Measurements from ENCODE around the gene ERLEC1.
"Not testable (repeated sequence)": the region's sequence is repeated elsewhere in the genome, so short reads cannot be mapped to it uniquely, and the experiment has no call there.

The ERLEC1 gene

DNA sequence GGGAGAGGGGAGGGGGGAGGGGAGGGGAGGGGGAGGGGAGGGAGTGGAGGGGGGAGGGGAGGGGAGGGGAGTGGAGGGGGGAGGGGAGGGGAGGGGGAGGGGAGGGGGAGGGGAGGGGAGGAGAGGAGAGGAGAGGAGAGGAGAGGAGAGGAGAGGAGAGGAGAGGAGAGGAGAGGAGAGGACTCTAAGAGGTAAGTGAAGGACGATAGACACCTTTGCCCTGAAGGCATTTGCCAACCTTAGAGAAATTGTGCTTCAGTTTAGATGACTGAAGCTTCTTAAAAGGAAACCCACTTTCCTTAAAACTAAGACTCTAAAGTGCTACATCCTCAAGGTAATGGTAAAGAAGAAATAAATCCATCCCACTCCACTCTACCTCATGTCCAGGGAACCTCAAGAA lies 53.7 kb downstream of the ERLEC1 start:
- DNase-seq, result no peak

DNA sequence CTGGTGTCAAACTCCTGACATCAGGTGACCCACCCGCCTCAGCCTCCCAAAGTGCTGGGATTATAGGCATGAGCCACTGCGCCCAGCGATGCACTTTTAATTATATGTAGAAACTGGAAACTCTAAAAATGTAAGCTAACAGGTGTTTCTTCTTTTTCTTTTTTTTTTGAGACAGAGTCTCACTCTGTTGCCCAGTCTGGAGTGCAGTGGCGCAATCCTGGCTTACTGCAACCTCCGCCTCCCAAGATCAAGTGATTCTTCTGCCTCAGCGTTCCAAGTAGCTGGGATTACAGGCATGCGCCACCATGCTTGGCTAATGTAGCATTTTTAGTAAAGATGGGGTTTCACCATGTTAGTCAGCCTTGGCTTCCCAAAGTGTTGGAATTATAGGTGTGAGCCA lies 54.8 kb downstream of the ERLEC1 start:
- DNase-seq, result not testable (repeated sequence)

DNA sequence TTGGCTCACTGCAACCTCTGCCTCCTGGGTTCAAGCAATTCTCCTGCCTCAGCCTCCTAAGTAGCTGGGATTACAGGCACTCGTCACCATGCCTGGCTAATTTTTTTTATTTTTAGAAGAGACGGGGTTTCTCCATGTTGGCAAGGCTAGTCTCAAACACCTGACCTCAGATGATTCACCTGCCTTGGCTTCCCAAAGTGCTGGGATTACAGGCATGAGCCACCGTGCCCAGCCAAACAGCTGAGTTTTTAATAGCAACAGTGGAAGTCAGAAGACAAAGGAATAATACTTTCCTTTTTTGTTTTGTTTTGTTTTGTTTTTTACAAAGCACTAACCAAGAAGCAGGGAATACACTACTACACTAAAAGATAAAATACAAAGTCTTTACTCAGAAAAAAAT lies 56.0 kb downstream of the ERLEC1 start:
- DNase-seq, result no peak

DNA sequence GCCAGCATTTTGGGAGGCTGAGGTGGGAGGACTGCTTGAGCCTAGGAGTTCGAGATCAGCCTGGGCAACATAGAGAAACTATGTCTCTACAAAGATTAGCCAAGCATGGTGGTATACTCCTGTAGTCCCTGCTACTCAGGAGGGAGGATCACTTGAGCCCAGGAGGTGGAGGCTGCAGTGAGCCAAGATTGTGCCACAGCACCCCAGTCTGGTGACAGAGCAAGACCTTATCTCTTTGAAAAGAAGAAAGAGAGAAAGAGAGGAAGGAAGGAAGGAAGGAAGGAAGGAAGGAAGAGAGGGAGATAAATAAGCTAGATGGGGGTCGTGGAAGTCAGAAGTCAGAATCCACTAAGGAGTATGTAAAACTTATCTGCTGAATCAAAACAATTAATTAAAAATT lies 56.8 kb downstream of the ERLEC1 start:
- peak; percentile 27 for DNase-seq

DNA sequence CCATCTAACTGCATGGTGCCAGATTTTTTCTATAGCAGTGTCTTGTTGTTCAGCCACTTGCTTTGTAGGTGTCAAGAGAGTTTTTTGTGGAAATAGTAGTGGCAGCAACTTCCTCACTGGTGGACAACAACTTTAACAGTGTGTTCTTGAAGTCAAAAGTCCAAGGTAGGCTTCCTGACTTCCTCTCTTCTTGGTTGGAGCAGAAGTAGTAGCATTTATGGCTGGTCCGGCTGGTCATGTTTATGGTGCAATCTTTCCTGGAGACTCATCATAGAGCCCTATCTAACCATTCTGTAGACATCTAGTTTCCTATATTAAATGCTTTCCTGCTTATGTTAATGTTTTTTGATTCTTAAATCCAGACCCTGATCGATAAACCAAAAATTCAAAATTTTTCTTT lies 61.2 kb downstream of the ERLEC1 start:
- no peak for DNase-seq

DNA sequence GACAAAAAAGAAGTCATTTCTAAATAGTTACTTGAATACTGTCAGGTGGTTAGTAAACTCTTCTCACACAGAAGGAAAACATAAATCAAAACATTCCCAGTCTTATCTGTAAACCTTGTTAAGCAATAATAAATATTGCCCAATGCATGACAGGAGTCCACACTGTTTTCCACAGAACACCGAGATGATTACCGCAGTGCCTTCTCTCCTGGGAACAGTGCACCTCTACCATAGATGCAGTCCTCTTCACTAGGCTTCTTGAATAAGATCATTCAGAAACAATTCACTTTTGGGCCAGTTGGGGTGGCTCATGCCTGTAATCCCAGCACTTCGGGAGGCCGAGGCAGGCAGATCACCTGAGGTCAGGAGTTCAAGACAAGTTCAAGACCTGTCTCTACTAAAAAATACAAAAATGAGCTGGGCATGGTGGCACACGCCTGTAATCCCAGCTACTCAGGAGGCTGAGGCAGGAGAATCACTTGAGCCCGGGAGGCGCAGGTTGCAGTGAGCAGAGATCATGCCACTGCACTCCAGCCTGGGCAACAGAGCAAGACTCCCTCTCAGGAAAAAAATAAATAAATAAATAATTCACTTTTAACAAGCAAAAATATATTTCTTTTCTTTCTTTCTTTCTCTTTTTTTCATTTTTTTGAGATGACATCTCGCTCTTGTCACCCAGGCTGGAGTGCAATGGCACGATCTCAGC lies 64.4 kb downstream of the ERLEC1 start:
- not testable (repeated sequence) for DNase-seq

DNA sequence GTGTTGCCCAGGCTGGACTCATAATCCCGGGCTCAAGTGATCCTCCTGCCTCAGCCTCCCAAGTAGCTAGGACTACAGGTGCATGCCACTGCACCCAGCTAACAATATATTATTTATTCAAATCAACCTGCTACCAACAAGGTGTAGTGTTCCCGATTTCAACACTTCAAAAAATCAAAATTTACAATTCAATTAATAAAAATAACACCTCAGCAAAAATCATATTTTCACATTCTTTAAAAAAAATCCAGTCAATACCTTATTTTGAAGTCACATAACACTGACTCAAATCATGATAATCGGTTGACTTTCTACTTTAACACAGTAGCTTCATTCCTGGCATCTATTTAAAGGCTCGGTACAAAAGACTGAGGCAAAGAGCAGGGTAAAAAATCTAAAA lies 65.7 kb downstream of the ERLEC1 start:
- no peak for DNase-seq

DNA sequence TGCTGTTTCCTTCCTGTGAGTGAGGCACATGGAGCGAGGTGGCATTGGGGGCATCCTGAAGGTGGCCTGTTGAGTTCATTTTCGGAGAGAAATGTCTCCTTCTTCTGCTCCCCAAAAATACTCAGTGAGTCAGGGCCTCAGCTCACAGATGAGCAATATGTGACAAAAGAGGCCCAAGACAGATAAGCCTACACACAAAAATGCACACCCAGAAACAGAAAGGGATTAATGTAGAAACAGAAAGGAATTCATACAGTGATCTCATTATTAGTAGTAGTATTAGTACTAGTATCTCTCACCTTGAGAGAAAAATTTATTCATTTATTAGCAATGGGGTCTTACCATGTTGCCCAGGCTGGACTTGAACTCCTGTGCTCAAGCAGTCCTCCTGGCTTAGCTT lies 67.8 kb downstream of the ERLEC1 start:
- DNase-seq, result no peak

DNA sequence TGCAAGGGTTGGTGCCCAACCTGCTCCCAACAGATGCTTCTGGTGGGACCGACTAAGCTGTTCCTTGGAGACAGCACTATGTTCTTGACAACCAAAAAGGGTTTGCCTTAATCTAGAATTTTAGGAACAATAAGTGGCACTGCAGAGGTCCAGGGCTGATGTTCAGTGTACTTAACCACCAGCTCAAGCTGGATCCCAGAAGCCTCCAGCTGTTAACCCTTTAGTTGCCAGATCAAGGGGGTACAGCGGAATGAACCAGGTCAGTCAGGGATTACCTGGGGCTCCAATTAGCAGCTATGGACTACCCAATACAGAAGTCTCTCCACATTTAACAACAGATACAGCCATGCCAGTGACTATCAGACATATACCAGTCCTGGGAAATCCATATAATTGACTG lies 69.4 kb downstream of the ERLEC1 start:
- no peak for DNase-seq

DNA sequence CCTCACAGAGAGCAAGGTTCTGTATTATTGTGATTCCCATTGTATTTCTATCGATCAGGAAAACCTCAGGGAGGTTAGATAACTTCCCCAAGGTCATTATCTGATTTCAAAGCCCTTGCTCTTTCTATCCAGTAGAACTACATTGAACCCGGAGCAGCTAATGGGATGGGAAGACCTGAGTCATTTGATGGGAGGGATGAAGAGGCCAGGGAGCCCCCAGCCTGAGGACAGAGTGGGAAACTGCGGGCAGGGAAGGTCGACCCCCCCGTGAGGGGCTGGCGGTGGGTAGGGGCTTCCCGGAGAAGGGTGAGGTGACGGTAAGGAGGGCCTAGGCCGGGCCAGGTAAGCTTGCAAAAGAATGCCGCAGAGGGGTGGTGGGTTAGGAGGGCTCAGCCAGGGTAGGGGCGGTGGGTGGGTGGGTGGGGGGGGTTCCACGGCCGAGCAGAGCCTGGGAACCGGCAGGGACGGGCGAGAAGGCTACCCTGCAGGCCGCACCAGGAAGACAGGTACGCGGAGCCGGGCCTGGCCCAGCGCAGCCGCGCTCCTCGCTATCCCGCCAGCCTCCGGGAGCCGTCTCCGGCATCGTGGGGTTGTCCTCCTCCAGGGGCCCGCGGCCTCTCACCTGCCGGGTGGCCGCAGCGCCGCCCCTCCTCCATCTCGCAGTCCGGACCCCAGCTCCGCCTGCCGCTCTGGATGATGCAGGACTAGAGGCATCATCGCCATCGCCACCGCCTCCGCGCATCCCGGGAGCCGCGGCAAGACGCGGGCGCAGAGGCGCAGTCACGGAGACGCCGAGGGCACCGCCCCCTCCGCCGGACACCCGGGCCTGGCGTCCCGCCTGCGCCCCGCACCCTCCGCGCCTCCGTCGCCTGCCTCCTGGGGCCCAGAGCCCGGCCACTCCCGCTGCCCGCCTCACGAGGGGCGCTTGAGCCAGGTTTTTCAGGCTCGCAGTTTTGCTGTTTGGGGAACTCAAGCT lies 72.7 kb downstream of the ERLEC1 start, which contains the start of gene GPR75:
GPR75 (minus strand) TSS at position 762 of the 976 bp plus-strand sequence. CDS start 5,211 bp downstream, outside the sequence.
- DNase-seq, result no peak

DNA sequence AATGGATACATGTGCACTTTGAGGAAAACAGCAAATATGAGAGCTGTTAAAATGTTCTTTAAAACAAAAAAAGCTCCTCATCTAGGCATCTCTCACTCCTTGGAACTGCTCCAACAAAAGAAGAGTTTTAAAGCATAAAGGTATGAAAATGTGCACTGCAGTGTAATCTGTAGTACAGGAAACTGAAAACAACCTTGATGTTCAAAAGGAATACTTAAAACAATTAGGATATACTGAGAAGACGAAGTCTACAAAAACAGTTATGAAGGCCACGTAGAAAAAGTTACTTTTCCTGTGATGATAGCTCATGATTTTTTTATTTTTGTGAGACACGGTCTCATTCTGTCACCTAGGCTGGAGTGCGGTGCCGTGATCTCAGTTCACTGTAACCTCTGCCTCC lies 75.0 kb downstream of the ERLEC1 start:
- DNase-seq, result no peak

DNA sequence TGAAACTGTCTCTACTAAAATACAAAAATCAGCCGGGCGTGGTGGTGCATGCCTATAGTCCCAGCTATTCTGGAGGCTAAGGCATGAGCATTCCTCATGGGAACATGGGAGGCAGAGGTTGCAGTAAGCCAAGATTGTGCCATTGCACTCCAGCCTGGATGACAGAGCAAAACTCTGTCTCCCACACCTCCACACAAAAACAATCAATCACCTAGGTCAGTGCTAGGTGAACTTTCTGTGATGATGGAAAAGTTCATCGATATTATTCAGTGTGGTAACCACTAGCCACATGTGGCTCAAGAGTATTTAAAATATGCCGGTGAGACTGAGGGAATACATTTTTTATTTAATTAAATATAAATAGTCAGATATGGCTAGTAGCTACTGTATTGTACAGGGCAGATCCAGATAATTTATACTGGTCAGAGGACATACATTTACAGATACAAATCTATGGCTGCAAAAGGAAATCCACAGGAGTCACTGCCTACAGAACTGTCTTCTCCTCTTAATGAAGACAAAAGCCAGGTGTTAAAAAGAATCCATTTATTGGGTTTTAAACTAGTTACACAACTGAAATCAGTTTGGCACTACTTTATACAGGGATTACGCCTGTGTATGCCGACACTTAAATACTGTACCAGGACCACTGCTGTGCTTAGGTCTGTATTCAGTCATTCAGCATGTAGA lies 76.8 kb downstream of the ERLEC1 start:
- DNase-seq, result no peak

DNA sequence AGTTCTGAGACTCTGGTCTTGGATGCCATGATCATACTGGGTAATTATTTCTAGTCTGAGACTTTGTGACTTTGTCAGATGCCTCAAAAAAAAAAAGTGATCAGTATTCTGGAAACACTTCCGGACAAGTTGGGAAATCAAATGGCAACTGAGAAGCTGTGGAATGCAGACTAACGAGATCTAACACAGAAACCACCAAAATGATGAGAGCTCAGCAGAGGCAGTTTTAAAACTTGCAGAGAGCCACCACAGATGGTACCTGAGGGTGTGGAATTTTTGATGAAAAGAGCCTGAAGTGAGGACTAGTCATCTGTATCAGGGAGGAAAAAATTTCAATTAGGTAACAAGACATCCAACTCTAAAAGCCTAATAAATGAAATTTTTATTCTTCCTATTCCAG lies 78.4 kb downstream of the ERLEC1 start:
- DNase-seq, result no peak

DNA sequence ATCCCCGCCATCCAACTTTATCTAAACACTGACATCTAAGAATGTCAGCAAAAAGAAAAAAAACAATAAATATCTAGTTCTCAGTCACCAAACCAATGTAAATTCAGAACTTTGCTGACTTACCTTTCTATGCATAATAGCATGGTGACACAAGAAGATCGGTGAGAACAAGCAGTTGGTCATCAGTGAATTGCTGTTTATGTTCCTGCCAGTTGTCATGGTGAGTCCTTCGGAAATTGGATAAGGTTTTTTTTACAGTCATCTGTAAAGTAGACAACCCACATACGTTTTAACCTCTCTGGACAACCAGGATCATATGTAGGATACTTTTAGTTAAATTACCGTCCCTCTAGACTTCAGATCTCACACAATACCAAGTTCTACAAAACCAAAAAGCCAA lies 79.1 kb downstream of the ERLEC1 start:
- no peak for DNase-seq

DNA sequence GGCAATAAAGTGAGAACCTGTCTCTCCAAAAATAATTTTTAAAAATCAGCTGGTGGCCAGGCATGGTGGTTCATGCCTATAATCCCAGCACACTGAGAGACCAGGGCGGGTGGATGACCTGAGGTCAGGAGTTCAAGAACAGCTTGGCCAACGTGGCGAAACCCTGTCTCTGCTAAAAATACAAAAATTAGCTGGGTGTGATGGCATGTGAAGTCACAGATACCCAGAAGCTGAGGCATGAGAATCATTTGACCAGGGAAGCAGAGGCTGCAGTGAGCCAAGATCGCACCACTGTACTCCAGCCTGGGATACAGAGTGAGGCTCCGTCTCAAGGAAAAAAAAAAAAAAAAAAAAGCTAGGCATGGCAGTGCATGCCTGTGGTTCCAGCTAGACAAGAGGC lies 80.3 kb downstream of the ERLEC1 start:
- DNase-seq, result no peak

DNA sequence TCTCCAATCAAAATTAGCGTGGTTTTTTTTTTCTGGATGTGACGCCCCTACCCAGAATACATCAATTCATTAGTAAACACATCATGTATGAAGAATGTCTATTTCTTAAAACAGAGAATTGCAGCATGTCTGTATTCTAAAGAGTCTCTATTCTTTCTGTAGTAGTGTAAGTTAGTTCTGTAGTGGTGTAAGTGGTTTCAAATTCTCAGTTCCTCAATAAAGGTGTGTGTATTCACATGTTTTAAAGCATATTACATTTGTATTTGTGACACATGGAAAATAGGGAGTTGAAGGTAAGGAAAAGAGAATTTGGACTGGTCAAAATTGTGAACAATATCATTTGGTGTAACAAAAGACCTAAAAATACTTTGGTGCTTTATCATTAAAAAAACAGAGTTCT lies 80.9 kb downstream of the ERLEC1 start:
- no peak for DNase-seq

Data from hematopoietic multipotent progenitor cell treated with erythropoietin and hydrocortisone succinate and interleukin-3 and kit ligand, for 4 days (in vitro differentiated cells).